Activated CD8-positive, alpha-beta T cell treated with anti-CD3 and anti-CD28 coated beads, Interleukin-2, amount 10 ng/mL, durations not matched to agents 7 days and 5 days (primary cell): ENCODE measurements around the gene CLCNKB. TPM values are rescaled to one million over a fixed set of nuclear protein-coding genes. Genes with fewer than 3 reads are reported as not detected.
A peak's percentile ranks its signal among the peaks of the same experiment; 100 is the strongest.

ENCODE experiments used
- ATAC-seq: fragments of 150-1000 bp; cut with Tn5 transposase; one replicate; pipeline ENCODE4 v1.10.0; 2021; ENCODE audit warnings: moderate library complexity
- CTCF ChIA-PET: fragments of 350-600 bp; sonication (Branson Sonifier 250); formaldehyde crosslinking; loops from one replicate; lab custom pipeline; 2021; ENCODE audit warnings: antibody characterized with exemption; lab: Charles Lee
- POLR2A ChIA-PET: fragments of 350-600 bp; sonication (Branson Sonifier 250); formaldehyde crosslinking; loops from one replicate; lab custom pipeline; 2021; ENCODE audit warnings: antibody characterized with exemption; lab: Charles Lee
- DNase-seq: peaks from one replicate; pipeline ENCODE4 v3.0.0-alpha.2; 2020
- H3K27ac Mint-ChIP-seq: one replicate; pipeline ENCODE4 v1.8.0; 2021; ENCODE audit warnings: mild to moderate bottlenecking, mixed read lengths
- H3K27me3 Mint-ChIP-seq: one replicate; pipeline ENCODE4 v1.8.0; 2021; ENCODE audit warnings: low read depth, mixed read lengths
- H3K36me3 Mint-ChIP-seq: one replicate; pipeline ENCODE4 v1.8.0; 2021; ENCODE audit warnings: low read depth, mixed read lengths
- H3K4me1 Mint-ChIP-seq: one replicate; pipeline ENCODE4 v1.8.0; 2021; ENCODE audit warnings: low read depth, mixed read lengths
- H3K4me3 Mint-ChIP-seq: one replicate; pipeline ENCODE4 v1.8.0; 2021; ENCODE audit warnings: mild to moderate bottlenecking, mixed read lengths
- H3K9me3 Mint-ChIP-seq: one replicate; pipeline ENCODE4 v1.8.0; 2022; ENCODE audit warnings: mixed read lengths; ENCODE audit not compliant: insufficient read depth
- total RNA-seq, 2 experiments: library from RNA; stranded (reverse); gene quantifications; one replicate each; pipeline ENCODE4 v1.2.3, GENCODE V29; 2021

CLCNKB gene
- total RNA-seq, 2 experiments from 2014 or later: not detected

DNA sequence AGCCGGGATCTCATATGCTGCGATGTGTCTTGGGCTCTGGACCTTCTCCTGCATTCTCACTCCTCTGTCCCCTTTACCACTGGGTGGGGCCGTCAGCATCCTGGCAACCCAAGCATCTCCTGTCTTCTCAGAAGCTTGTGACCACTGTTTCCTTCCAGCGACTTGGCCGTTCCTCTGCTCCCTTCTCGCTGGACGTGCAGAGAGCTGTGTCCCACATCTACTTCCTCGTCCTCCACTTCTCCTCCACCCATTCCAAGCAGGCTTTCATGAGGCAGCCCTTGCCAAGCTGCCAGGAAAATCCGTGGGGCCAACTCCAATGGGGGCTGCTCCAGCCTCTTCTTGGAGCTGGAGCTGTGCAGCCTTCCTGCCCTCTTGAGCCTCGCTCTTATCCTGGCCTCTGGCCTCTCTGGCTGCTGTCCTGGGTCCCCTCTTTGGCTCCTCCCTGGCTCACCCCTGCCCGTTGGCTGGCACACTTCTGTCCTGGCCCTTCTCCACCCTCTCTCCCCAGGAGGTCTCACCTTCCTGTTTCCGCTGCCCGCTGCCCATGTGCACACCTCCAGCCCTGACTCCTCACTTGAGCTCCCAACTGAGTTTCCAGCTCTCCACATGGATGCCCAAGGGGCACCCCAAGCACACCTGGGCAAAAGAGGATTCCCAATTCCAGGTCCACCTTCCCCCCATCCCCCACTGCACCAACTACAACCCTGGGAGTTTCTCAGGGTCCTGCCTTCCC lies 21.1 kb downstream of the CLCNKB start:
- ChIA-PET CTCF (interaction anchor here (0.6 to 2.3 kb wide), 6 partner anchors 9 to 311 kb away, joined by 3 to 8 read pairs (median 4); no protein-coding TSS in a partner anchor), POLR2A (interaction anchor here (0.6 kb wide), 2 partner anchors 16 to 136 kb away, joined by 3 read pairs; no protein-coding TSS in a partner anchor)
- DNase-seq (peak; percentile 33), ATAC-seq (peak; percentile 35)
- peaks cover 64% of the 10 kb centered on the region for H3K4me1 Mint-ChIP-seq
- peak overlapping the region; percentile 75 for H3K27ac Mint-ChIP-seq
- no peaks in the 10 kb centered on the region for H3K9me3 Mint-ChIP-seq
- H3K36me3 Mint-ChIP-seq: no peaks in the 10 kb centered on the region
- H3K4me3 Mint-ChIP-seq: peak overlapping the region; percentile 74
- no peaks in the 10 kb centered on the region for H3K27me3 Mint-ChIP-seq

DNA sequence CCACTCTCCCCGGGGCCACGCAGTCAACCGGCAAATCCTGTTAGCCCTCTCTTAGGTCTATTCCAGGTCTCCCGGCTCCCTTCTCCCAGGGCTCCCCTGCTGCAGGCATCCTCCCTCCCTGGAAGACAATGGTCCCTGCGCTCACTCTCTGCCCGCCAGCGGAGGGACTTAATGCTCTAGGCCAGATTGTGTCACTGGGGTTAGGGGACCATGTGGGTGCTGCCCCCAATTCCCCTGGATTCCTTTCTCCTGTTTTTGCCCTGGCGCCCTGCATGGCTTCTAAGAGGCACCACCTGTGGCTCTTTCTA lies 21.6 kb downstream of the CLCNKB start:
- H3K4me3 Mint-ChIP-seq: peak overlapping the region; percentile 74
- no peaks in the 10 kb centered on the region for H3K36me3 Mint-ChIP-seq
- no peaks in the 10 kb centered on the region for H3K9me3 Mint-ChIP-seq
- ChIA-PET CTCF (interaction anchor here (2.3 kb wide), 1 partner anchor 14 kb away, joined by 8 read pairs; no protein-coding TSS in a partner anchor), POLR2A (no interaction called here)
- ATAC-seq (no peak), DNase-seq (no peak)
- H3K27me3 Mint-ChIP-seq: no peaks in the 10 kb centered on the region
- H3K4me1 Mint-ChIP-seq: peaks cover 69% of the 10 kb centered on the region
- H3K27ac Mint-ChIP-seq: peak overlapping the region; percentile 75

DNA sequence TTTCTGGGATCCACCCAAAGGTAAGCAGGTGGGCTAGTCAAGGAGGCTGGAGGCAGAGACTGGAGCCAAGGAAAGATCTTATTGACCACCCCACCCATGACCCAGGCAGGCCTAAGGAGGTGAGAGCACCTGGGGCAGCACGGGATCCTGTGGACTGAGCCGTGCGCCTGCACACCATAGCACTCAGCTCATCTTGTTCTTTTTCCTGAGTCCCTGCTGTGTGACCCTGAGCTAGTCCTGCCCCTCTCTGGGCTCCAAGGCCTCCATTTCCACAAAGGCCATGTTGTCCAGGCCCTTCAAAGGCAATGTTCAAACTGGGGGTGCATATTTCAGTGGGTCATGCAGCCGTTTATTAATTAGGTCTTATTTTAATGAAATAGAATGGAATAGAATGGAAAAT lies 22.7 kb downstream of the CLCNKB start:
- peaks cover 78% of the 10 kb centered on the region for H3K4me1 Mint-ChIP-seq

DNA sequence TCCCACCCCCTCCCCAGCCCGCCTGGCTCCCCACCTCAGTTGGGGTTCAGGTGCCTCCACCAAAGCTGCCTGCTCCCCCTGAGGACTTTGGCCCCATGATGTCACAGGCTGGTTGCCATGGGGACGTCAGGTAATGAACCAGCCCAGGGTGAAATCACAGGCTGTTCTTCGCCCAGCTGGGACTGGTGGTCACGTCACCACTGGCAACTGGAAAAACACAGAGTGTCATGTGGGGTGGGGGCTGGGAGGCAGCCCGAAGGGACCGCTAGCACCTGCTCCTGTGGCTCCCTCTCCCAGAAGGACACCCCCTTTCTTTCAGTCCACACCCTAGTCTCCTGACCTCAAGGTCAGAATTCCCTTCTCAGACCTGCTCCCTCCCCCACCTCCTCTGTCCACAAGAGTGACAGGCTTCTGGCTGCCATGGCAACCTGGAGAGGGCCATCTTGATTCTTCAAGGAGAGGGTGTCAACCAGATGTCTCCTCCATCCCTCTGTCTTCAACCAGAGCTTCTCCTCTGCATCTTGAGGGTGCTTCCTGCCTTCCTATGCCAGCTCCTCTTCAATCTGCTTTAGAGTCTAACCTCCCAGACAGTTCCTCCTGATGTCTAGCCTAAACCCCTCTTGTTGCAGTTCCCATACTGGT lies 23.7 kb downstream of the CLCNKB start:
- peak overlapping the region; percentile 57 for H3K27ac Mint-ChIP-seq
- no peaks in the 10 kb centered on the region for H3K9me3 Mint-ChIP-seq
- POLR2A ChIA-PET: no interaction called here

More for the DNA sequence above, 22.7 kb downstream of the CLCNKB start:
- POLR2A ChIA-PET: no interaction called here
- Mint-ChIP-seq H3K9me3 (no peaks in the 10 kb centered on the region), H3K27me3 (no peaks in the 10 kb centered on the region), H3K36me3 (no peaks in the 10 kb centered on the region), H3K27ac (no peak overlapping the region), H3K4me3 (no peak overlapping the region)
- ATAC-seq: no peak
- CTCF ChIA-PET: interaction anchor here (0.9 kb wide), 1 partner anchor 178 kb away, joined by 3 read pairs; no protein-coding TSS in a partner anchor
- no peak for DNase-seq

DNA sequence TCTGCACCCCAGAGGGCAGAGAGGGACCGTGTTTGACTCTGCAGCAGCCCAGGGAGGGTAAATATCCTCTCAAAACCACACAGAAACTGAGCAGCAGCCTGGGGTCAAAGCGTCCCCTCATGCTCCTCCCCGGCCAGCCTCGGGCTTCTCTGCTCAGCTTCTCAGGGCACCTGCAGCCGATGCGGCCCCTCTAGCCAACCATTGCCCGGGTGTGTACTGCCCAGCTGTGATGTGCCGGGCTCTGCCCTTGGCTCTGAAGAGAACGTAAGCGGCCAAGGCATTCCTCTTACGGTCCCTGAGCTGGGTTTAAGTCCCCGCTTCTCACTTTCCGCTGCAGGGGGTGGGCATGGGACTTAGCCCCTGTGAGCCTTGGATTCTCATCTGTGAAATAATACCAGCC lies 24.4 kb downstream of the CLCNKB start:
- ChIA-PET POLR2A (no interaction called here), CTCF (interaction anchor here (0.8 to 4.0 kb wide), 2 partner anchors 12 to 14 kb away, joined by 5 to 47 read pairs; no protein-coding TSS in a partner anchor)
- peak overlapping the region; percentile 57 for H3K27ac Mint-ChIP-seq
- ATAC-seq: no peak
- peaks cover 7% of the 10 kb centered on the region for H3K27me3 Mint-ChIP-seq
- no peaks in the 10 kb centered on the region for H3K9me3 Mint-ChIP-seq
- H3K4me3 Mint-ChIP-seq: no peak overlapping the region
- no peaks in the 10 kb centered on the region for H3K36me3 Mint-ChIP-seq
- peaks cover 81% of the 10 kb centered on the region for H3K4me1 Mint-ChIP-seq
- no peak for DNase-seq

More for the DNA sequence above, 23.7 kb downstream of the CLCNKB start:
- Mint-ChIP-seq H3K4me1 (peaks cover 86% of the 10 kb centered on the region), H3K4me3 (no peak overlapping the region), H3K36me3 (no peaks in the 10 kb centered on the region), H3K27me3 (peaks cover 4% of the 10 kb centered on the region)
- CTCF ChIA-PET: interaction anchor here (0.8 to 4.0 kb wide), 3 partner anchors 12 to 177 kb away, joined by 3 to 47 read pairs (median 5); no protein-coding TSS in a partner anchor
- ATAC-seq (peak; percentile 25), DNase-seq (peak; percentile 54)

DNA sequence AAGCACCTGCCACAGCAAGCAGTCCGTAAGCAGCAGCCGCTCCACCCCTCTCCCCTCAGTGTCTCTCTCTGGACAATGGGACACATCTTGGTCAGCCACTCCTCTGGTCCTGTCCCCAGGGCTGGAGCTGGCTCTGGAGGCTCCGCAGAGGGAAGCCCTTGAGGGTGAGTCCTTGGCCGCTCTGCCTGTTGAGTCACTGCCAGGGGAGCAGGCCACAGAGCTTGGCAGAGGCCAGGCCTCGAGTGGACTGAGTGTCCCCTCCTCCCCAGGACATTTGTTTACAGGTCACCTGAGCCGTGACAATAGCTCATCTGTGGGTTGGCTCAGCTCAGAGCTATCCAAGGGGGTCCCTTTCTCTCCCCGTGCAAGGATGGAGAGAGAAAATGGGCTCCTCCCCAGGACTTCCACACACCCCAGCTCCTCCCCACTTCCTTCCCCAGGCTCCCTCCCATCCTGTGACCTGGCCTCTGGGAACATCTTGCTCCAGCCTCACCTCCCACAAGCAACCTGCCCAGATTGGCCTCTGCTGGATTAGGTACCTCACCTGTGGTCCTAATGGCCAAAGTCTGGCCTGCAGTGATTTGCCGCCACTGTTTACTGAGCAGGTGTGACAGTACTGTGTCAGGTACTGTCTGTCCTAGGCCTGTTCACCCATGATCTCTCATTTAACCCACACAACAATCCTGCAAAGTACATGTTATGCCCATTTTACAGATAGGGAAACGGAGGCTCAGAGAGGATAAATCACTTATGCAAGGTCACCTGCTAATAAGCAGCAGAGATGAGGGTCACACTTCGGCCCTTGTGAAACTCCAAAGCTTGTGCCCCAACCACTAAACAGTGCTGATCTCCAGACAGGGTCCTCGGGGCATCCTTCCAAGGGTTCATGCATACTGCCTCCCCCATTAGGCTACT lies 25.0 kb downstream of the CLCNKB start:
- ChIA-PET CTCF (interaction anchor here (2.4 to 4.0 kb wide), 2 partner anchors 11 to 118 kb away, joined by 8 to 47 read pairs; no protein-coding TSS in a partner anchor), POLR2A (no interaction called here)
- ATAC-seq: no peak
- Mint-ChIP-seq H3K36me3 (no peaks in the 10 kb centered on the region), H3K9me3 (no peaks in the 10 kb centered on the region), H3K4me3 (no peak overlapping the region), H3K27ac (peak overlapping the region; percentile 67), H3K4me1 (peaks cover 75% of the 10 kb centered on the region), H3K27me3 (peaks cover 8% of the 10 kb centered on the region)
- no peak for DNase-seq

DNA sequence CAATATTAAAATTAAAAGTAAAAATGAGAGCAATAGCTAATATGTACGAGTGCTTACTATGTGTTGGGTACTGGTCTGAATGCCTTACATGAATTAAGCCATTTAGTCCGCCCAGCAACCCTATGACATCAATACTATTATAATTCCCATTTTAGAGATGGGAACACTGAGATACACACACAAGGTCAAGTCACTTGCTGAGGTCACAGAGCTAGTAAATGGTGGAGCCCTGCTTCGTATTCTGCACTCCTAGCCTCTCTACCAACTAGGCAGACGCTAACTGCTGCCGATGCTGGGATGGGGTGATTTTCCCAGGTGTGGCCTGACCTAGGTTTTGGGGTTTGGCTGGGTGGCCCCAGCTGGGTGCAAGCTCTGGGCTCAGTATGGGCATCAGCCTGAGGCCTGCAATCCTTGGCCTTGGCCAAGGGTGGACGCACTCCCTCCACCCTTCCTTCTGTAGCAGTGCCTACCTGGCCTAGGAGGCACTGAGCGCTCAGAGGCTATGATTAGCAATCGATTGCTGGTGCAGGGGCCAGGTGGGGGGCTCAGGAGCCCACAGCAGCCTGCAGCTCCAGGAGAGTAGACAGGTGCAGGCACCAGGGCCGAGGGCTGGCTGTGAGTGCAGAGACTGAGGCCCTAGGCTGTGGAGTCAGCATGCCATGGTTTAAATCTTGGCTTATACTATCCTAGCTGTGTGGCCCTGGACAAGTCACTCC lies 27.2 kb downstream of the CLCNKB start:
- Mint-ChIP-seq H3K9me3 (no peaks in the 10 kb centered on the region), H3K27me3 (peaks cover 18% of the 10 kb centered on the region), H3K4me1 (peaks cover 64% of the 10 kb centered on the region), H3K27ac (peak overlapping the region; percentile 14), H3K4me3 (no peak overlapping the region), H3K36me3 (no peaks in the 10 kb centered on the region)
- ChIA-PET CTCF (interaction anchor here (0.8 to 4.0 kb wide), 9 partner anchors 9 to 279 kb away, joined by 3 to 47 read pairs (median 5); no protein-coding TSS in a partner anchor), POLR2A (no interaction called here)
- ATAC-seq: no peak
- no peak for DNase-seq

DNA sequence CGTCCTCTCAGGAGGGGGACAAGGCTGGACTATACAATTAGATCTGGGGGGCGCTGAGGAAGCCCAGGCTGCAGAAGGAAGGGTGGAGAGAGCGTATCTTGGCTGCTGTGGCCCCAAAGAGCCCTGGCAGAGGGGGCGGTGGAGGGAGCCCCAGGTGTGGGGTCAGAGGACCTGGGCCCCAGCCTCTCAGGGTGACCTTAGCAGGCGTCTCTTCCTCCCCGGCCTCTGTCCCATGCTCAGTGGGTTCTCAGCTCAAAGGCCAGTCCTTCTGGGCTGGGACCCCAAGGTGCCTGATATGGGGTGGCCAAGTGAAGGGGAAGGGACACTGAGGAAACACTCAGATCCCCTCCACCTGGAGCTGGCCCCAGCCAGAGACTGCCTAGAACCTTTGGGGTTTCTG lies 28.0 kb downstream of the CLCNKB start:
- H3K36me3 Mint-ChIP-seq: no peaks in the 10 kb centered on the region
- H3K4me3 Mint-ChIP-seq: no peak overlapping the region
- no peak for DNase-seq
- H3K27ac Mint-ChIP-seq: no peak overlapping the region
- peaks cover 18% of the 10 kb centered on the region for H3K27me3 Mint-ChIP-seq
- peaks cover 59% of the 10 kb centered on the region for H3K4me1 Mint-ChIP-seq
- ATAC-seq: no peak
- no peaks in the 10 kb centered on the region for H3K9me3 Mint-ChIP-seq
- ChIA-PET CTCF (interaction anchor here (1.1 to 1.5 kb wide), 3 partner anchors 11 to 256 kb away, joined by 3 to 4 read pairs (median 4); no protein-coding TSS in a partner anchor), POLR2A (no interaction called here)

DNA sequence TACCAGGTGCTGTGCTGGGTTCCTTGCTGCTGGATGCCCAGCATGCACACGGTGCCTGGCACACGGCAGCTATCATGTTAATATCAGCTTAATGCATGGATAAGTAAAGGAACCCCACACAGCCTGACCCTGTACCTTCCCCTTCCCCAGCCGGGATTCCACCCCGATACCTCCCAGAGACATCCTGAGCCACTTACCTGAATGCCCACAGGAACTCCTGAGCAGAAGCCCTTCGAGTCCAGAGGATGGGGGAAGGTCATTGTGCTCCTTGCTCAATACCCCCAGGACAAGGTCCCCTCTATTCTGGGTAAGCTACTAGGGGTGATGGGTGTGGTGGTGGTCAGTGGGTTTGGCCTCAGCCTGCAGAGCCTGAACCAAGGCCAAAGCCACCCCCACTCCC lies 28.5 kb downstream of the CLCNKB start:
- Mint-ChIP-seq H3K9me3 (no peaks in the 10 kb centered on the region), H3K4me3 (no peak overlapping the region), H3K36me3 (no peaks in the 10 kb centered on the region), H3K4me1 (peaks cover 58% of the 10 kb centered on the region), H3K27me3 (peaks cover 18% of the 10 kb centered on the region), H3K27ac (no peak overlapping the region)
- POLR2A ChIA-PET: interaction anchor here (0.6 kb wide), 1 partner anchor 145 kb away, joined by 3 read pairs; no protein-coding TSS in a partner anchor
- no peak for ATAC-seq
- CTCF ChIA-PET: interaction anchor here (1.0 to 1.5 kb wide), 4 partner anchors 10 to 256 kb away, joined by 3 to 4 read pairs (median 4); no protein-coding TSS in a partner anchor
- DNase-seq: no peak

DNA sequence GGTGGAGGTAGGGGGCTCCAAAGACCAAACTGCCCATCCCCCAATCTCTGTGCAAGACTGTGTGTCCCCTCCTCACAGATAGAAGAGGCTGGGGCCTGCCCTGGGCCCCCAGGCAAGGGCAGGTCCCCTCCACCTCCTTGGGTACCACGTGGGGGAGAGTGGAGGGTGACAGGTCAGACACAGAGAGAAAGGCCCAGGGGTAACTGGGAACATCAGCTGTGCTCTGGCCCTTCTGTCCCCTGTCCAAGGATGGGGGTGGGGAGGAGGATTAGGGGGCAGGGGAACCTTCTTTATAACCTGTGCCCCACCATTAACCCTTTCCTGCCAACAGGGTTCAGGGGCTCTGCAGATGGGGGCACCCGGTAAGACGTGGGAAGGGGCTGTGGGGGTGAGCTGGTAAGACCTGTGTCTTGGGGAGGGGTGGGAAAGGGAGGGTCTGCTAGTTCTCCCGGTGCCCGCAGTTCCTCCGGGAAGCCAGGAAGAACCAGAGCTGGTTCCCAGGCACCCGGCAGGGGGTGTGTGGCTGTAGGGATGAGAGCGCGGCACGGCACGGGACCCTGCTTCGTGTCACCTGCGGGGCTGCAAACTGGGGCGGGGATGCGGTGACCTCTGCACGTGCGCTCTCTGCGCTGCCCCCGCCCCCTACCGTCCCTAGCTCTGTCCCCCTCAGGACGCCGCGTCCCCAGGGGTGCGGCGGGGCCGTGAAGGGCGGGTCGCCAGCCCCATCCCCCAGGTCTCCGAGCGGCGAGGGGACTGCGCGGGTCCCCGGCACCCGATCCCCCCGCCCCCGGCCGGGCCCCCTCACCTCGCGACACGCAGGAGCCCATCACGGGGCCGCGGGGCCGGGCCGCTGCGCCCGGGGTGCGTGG lies 29.3 kb downstream of the CLCNKB start:
- ATAC-seq: peak; percentile 37
- POLR2A ChIA-PET: interaction anchor here (0.6 kb wide), 1 partner anchor 145 kb away, joined by 3 read pairs; no protein-coding TSS in a partner anchor
- H3K27me3 Mint-ChIP-seq: peaks cover 18% of the 10 kb centered on the region

More for the DNA sequence above, 29.3 kb downstream of the CLCNKB start:
- H3K9me3 Mint-ChIP-seq: no peaks in the 10 kb centered on the region
- no peaks in the 10 kb centered on the region for H3K36me3 Mint-ChIP-seq
- no peak for DNase-seq
- CTCF ChIA-PET: interaction anchor here (1.0 to 2.0 kb wide), 12 partner anchors 10 to 295 kb away, joined by 3 to 10 read pairs (median 4); partner anchors contain the start of gene CPLANE2
- no peak overlapping the region for H3K27ac Mint-ChIP-seq
- H3K4me1 Mint-ChIP-seq: peaks cover 51% of the 10 kb centered on the region
- H3K4me3 Mint-ChIP-seq: peak overlapping the region; percentile 42
